Mucosa of descending colon (tissue), 3 donors: ENCODE results near the gene AZGP1. TPM values are rescaled to one million over a fixed set of nuclear protein-coding genes. Genes with fewer than 3 reads are reported as not detected.
"Not testable (repeated sequence)": the region's sequence is repeated elsewhere in the genome, so short reads cannot be mapped to it uniquely, and the experiment has no call there.

Experiments used
- ATAC-seq: fragments of 200-7000 bp; cut with Tn5 transposase; one replicate; pipeline ENCODE4 v1.9.1; 2020; ENCODE audit warnings: mild to moderate bottlenecking, moderate library complexity
- DNase-seq, 3 donors: peaks; one replicate each; pipeline ENCODE4 v3.0.0-alpha.2; 2020
- H3K36me3 ChIP-seq: fragments of 200-600 bp; one replicate; pipeline ENCODE4 v1.8.0; 2021; ENCODE audit warnings: low read depth, mild to moderate bottlenecking
- H3K4me1 ChIP-seq: fragments of 200-600 bp; one replicate; pipeline ENCODE4 v1.8.0; 2021; ENCODE audit warnings: low read depth, mild to moderate bottlenecking
- H3K4me3 ChIP-seq: fragments of 200-600 bp; one replicate; pipeline ENCODE4 v1.8.0; 2021; ENCODE audit warnings: mild to moderate bottlenecking
- H3K9me3 ChIP-seq: fragments of 200-600 bp; one replicate; pipeline ENCODE4 v1.8.0; 2021; ENCODE audit warnings: mild to moderate bottlenecking
- intact Hi-C, 2 donors: fragments of 100-400 bp; cut with DNase I in 1 of 2; cut with micrococcal nuclease in 1 of 2; formaldehyde crosslinking; loops; one replicate each; pipeline versions ENCODE4 v1.11.0 to v1.11.1; 2022; cut with DNase I, micrococcal nuclease
- total RNA-seq, 3 donors: library from RNA; stranded (reverse); fragmentation: NEBNext Ultra II Directional in 2 of 3; extraction: Animal tissue kit (Norgen Biotek cat#: 25700) in 2 of 3; gene quantifications; one replicate each; pipeline versions ENCODE4 v1.2.1 to v1.2.4, GENCODE V29; 2021 to 2023
- TF ChIP-seq, protein P1 (sequence below): fragments of 200-600 bp; IDR thresholded peaks from one replicate; pipeline ENCODE4 v1.8.0; 2022; ENCODE audit warnings: antibody characterized with exemption, mild to moderate bottlenecking
- donor health status: DM: no; HTN: no; CAD: no; lungs with moderate emphysema.
- donor health status: DM: no; HTN: no; CAD: no.
- donor health status: DM: no; HTN: yes; CAD: no.

Gene AZGP1
- total RNA-seq, 3 donors from 2014 or later = 3.8 to 7.9 (median 6.0) TPM

DNA sequence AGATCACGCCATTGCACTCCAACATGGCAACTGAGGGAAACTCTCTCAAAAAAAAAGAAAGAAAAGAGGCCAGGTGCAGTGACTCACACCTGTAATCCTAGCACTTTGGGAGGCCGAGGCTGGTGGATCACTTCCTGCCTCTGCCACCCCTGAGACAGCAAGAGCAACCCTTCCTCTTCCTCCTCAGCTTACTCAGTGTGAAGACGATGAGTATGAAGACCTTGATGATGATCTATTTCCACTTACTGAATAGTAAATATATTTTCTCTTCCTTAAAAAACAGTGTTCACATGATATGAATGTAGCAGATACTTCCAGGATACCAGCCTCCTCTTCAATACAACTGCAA is 37.5 kb upstream of the AZGP1 start:
- intact Hi-C loops = no loop called here
- ATAC-seq (no peak), DNase-seq (no peak)
- Histone ChIP-seq H3K36me3 (no peaks in the 10 kb centered on the region), H3K9me3 (no peaks in the 10 kb centered on the region), H3K4me1 (peaks cover 26% of the 10 kb centered on the region), H3K4me3 (no peak overlapping the region)
- TF ChIP-seq, protein P1, sequence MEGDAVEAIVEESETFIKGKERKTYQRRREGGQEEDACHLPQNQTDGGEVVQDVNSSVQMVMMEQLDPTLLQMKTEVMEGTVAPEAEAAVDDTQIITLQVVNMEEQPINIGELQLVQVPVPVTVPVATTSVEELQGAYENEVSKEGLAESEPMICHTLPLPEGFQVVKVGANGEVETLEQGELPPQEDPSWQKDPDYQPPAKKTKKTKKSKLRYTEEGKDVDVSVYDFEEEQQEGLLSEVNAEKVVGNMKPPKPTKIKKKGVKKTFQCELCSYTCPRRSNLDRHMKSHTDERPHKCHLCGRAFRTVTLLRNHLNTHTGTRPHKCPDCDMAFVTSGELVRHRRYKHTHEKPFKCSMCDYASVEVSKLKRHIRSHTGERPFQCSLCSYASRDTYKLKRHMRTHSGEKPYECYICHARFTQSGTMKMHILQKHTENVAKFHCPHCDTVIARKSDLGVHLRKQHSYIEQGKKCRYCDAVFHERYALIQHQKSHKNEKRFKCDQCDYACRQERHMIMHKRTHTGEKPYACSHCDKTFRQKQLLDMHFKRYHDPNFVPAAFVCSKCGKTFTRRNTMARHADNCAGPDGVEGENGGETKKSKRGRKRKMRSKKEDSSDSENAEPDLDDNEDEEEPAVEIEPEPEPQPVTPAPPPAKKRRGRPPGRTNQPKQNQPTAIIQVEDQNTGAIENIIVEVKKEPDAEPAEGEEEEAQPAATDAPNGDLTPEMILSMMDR = no peak

DNA sequence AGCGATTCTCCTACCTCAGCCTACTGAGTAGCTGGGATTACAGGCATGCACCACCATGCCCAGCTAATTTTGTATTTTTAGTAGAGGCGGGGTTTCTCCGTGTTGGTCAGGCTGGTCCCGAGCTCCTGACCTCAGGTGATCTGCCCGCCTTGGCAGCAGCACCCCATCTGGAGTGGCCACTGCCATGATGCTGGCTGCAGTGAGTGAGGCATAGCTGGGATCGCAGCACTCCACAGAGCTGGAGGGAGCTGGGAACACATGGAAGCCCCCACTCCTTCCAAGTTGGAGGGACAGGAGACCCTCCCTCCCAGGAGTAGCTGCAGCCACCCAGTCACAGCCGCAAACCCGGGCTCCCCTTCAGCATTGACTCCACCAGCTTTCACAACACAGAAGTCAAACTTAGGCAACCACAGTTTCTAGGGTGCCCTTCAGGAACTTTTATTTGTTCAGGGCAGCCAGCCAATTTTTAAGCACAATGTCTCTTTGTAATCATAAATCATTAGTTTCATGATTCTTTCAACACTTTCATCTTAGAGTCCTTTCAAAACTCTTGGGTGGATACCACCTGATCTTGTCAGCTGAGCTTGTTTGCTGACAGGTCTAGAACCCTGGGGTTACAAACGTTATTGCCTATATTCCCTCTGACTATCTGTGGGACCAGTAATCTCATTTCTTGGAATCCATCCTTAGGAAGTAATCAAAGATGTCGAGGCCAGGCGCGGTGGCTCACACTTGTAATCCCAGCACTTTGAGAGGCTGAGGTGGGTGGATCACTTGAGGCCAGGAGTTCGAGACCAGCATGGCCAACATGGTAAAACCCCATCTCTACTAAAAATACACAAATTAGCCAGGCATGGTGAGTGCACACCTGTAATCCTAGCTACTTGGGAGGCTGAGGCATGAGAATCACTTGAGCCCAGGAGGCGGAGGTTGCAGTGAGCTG is 36.8 kb upstream of the AZGP1 start:
- H3K4me3 ChIP-seq, intact Hi-C loops, H3K9me3 ChIP-seq, H3K36me3 ChIP-seq: not testable (repeated sequence)
- ATAC-seq (peak; percentile 7), DNase-seq (peak in 1 of 3 donors; percentile 41)
- peaks cover 20% of the 10 kb centered on the region for H3K4me1 ChIP-seq

DNA sequence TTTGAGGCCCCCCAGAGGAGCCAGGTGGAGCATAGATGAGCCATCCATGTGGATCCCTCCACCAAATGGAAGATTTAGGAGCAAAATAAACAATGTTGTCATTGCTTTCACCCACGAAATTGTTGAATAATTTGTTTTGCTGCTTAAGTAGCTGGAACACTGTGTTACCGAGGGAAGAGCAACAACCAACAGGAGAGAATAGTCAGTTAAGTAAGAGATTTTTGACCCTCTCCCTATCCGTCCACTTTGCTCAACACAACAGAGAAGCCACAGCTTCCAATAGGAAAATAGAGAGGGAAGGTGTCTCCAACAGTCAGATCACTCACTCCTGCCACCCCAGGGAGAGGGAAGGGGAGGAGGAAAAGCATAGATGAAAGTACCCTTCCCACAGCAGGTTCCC is 35.7 kb upstream of the AZGP1 start:
- DNase-seq (no peak), ATAC-seq (no peak)
- Histone ChIP-seq H3K9me3 (no peaks in the 10 kb centered on the region), H3K4me1 (peaks cover 10% of the 10 kb centered on the region), H3K36me3 (no peaks in the 10 kb centered on the region), H3K4me3 (no peak overlapping the region)
- TF ChIP-seq, protein P1 = no peak
- intact Hi-C loops = no loop called here

DNA sequence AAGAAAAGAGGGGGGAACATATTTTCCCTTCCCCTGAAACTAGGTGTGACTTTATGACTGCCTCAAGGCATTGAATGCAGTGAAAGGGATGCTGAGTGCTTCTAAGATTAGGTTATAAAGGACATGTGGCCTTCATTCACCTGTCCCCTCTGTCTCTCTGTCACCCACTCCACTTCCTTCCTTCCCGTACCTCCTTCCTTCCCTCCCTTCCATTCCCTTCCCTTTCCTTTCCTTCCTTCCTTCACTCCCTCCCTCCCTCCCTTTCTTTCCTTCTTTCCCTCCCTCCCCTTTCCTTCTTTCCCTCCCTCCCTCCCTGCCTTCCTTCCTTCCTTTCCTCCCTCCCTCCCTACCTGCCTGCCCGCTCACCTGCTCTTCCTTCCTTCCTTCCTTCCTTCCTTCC is 35.1 kb upstream of the AZGP1 start:
- H3K36me3 ChIP-seq = no peaks in the 10 kb centered on the region
- intact Hi-C loops = no loop called here
- H3K4me1 ChIP-seq = peaks cover 9% of the 10 kb centered on the region
- H3K4me3 ChIP-seq = no peak overlapping the region
- DNase-seq (no peak), ATAC-seq (no peak)
- H3K9me3 ChIP-seq = no peaks in the 10 kb centered on the region
- TF ChIP-seq, protein P1 = no peak

DNA sequence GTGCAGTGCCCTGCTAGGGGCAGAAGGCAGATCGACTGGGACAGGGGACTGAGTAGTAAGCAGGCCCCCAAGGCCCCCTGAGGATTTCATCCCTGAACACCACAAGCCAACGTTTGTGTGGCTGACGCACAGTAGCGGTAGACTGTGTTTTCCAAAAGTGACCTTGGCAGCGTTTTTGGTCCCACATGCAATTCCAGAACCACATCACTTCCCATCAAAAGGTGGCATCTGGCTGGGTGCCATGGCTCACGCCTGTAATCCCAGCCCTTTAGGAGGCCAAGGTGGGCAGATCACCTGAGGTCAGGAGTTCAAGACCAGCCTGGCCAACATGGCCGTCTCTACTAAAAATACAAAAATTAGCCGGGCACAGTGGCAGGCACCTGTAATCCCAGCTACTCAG is 34.1 kb upstream of the AZGP1 start:
- H3K4me3 ChIP-seq, H3K36me3 ChIP-seq, H3K9me3 ChIP-seq, DNase-seq, ATAC-seq, intact Hi-C loops: not testable (repeated sequence)
- H3K4me1 ChIP-seq = peaks cover 11% of the 10 kb centered on the region

DNA sequence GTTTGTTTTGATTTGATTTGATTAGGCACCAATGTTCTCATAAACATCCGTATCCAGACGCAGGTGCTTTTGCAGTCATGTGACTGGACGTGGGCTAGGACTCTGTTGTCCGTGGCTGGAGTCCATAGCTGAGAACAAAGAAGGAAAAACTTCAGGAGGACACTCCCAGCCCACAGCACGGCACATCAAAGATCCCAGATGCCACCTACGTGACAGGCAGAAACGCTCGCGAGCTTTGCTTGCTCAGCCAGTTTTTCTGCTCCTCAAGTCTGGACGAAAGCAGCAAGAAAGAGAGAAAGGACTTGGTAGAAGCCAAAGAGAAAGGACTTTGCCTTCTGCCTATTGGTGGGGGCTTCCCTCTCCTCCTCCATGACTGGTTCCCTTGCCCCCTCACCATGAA is 32.7 kb upstream of the AZGP1 start:
- TF ChIP-seq, protein P1 = no peak
- Histone ChIP-seq H3K36me3 (no peaks in the 10 kb centered on the region), H3K4me1 (peaks cover 18% of the 10 kb centered on the region), H3K9me3 (no peaks in the 10 kb centered on the region), H3K4me3 (no peak overlapping the region)
- intact Hi-C loops = no loop called here
- peak; percentile 72 for ATAC-seq
- peak; percentile 75 to 81 (median 80) for DNase-seq
